Midbrain (tissue), 1 donor: ENCODE measurements around the gene UPF1.
"Not testable (repeated sequence)": the region's sequence is repeated elsewhere in the genome, so short reads cannot be mapped to it uniquely, and the experiment has no call there.

ENCODE experiments used
- DNase-seq: peaks from one replicate; lab custom pipeline; 2025; lab: John Stamatoyannopoulos, UW

UPF1 gene

GRCh38 chr19:18799389-18799970 lies 32.3 kb upstream of the UPF1 start:
- DNase-seq: no peak

DNA sequence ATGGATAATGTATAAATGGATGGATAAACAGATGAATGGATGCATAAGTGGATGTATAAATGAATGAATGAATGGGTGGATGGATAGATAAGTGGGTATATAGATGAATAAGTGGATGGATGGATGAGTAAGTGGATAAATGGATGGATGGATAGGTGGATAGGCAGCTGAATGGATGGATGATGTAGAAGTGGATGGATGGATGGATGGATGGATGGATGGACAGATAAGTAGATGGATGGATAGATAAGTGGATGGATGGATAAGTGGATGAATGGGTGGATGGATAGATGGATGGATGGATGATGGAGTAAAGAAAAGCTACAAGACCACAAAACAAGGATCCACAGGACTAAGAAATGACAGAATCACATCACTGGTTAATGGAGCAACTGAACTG lies 31.7 kb upstream of the UPF1 start:
- no peak for DNase-seq

GRCh38 chr19:18800636-18801035 lies 31.1 kb upstream of the UPF1 start:
- peak; percentile 12 for DNase-seq

DNA sequence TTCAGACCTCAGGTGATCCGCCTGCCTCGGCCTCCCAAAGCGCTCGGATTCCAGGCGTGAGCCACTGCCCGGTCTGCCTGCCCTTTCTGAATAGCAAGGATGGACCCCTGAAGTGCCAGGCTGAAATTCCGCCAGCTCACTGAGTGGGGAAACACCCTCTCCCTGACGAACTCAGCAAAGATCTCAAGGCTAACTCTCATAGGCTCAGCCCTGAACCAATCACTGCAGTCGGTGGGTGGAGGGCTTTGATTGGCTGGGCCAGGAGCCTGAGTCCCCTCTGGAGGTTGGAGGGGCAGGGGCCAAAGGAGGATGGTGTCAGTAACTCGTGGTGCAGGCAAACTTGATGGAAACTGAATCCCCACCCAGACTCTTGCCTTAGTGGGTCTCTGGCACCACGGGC lies 29.4 kb upstream of the UPF1 start:
- DNase-seq: no peak

DNA sequence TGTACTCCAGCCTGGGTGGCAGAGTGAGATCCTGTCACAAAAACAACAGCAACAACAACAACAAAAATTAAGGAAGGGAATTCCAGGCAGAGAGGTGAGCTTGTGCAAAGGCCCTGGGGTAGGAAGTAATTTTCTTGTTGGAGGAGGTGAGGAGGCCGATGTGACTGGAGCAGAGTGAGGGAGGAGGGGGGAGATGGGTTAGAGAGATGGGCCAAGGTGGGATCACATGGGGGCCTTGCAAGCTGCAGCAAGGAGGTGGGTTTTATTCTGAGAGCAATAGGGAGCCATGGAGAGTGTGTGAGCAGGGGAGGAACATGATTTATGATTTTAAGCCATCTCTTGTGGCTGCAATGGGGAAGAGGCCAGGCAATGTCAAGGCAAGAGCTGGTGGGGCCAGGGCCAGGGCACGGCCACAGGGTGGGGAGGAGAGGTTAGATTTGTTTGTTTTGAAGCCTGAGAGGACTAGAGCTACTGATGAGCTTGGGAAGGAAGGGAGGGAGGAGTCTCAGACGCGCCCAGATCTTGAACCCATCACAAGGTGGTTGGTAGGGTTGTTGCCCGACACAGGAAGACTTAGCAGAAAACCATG lies 28.1 kb upstream of the UPF1 start:
- no peak for DNase-seq

- DNase-seq: no peak
These were observed 27.6 kb upstream of the UPF1 start for GRCh38 chr19:18804139-18804601.

DNA sequence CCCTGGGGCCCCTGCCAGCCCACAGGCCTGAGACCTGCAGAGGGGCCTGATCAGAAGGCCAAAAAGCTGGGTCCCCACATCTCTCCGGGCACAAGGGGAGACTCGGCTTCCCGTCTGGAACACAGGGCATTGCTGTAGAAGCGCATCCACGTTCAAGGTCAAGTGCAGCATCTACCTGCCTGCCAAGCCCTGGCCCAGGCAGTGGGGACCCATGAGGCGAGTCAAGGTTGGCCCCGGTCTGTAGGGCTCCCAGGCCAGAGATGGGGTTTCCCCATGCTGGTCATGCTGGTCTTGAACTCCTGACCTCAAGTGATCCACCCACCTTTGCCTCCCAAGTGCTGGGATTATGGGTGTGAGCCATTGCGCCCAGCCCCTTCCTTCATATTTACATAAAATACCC lies 27.1 kb upstream of the UPF1 start:
- no peak for DNase-seq

GRCh38 chr19:18807861-18808331 lies 23.9 kb upstream of the UPF1 start:
- no peak for DNase-seq

GRCh38 chr19:18809149-18809868 lies 22.4 kb upstream of the UPF1 start:
- DNase-seq: peak; percentile 5

- DNase-seq: not testable (repeated sequence)
These were observed 20.1 kb upstream of the UPF1 start for GRCh38 chr19:18811638-18812037.

GRCh38 chr19:18814063-18814462 lies 17.7 kb upstream of the UPF1 start:
- DNase-seq: no peak

- no peak for DNase-seq
These were observed 16.1 kb upstream of the UPF1 start for GRCh38 chr19:18815673-18816072.

DNA sequence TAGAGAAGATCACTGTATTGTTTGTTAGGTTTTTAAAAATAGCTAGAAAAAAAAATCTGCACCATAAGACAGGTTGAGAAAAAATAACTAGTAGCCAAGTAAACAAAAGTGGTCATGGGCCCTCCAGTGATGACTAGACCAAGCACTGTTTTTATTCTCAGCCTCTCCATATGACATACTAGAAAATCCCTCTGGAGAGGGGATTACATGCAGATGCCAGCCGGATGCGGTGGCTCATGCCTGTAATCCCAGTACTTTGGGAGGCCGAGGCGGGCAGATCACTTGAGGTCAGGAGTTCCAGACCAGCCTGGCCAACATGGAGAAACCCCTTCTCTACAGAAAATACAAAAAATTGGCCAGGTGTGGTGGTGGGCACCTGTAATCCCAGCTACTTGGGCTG lies 15.1 kb upstream of the UPF1 start:
- not testable (repeated sequence) for DNase-seq

- DNase-seq: no peak
These were observed 14.2 kb upstream of the UPF1 start for GRCh38 chr19:18817574-18817973.

DNA sequence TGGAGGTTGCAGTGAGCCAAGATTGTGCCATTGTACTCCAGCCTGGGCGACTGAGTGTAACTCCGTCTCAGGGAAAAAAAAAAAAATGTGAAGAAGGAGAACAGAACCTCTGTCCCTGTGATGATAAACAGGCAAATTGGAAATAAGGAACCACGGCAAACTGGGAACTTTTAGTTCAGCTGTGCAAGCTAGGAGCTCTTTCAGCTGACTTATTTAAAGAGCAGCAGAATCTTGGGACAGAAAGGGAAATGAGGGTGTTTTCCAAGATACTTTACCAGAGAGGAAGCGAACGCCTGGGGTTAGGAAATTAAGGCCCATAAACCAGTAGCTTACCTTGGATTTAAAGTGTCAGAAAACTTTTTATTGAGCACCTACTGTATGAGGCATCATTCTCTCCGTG lies 3.0 kb upstream of the UPF1 start:
- DNase-seq: no peak

DNA sequence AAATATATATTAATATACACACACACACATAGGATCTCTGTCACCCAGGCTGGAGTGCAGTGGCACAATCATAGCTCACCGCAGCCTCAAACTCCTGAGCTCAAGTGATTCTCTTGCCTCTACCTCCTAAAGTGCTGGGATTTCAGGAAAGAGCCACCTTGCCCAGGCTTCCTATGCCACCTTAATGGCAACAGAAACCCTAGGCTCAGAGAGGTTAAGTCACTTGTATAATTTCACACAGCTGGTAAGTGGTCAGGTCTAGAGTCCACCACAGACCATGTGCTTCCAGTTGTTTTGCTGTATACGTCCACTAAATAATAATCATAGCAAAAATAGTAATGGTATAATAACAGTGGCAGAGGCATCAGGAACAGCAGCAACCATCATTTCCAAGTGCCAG lies 1.3 kb upstream of the UPF1 start:
- no peak for DNase-seq

DNA sequence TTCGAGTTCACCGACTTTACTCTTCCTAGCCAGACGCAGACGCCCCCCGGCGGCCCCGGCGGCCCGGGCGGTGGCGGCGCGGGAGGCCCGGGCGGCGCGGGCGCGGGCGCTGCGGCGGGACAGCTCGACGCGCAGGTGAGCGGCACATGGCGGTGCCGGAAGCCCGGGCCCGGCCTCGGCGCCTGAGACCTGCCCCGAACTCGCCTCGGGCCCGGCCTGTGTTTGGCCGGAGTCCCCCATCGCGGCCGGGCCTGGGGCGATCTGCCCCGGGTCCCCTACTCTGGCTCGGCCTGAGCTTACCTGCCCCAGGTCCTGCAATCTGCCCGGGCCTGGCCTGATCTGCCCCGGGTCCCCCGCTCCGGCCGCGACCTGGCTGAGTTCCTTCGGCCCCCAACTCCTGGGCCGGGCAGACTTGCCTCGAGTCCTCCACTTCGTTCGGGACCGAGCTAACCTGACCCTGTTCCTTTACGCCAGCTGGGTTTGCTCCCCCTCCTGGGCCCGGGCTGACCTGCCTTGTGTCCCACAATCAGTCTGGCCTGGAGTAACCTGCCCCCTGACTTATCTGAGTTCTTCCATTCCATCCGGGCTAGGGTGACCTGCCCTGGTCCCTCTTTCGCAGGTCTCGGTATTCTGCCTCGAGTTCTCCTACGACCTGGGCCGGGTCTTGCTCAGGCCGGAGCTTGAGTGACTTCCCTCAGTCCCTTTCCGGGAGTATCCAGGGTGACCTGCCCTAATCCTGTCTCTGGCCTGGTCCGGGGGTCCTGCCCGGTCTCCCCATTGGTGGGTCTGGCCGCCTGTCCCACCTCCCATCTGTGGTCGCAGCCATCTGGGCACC lies 764 bp downstream of the UPF1 start:
- DNase-seq: no peak

GRCh38 chr19:18833141-18833476 lies 1.4 kb downstream of the UPF1 start:
- DNase-seq: no peak

GRCh38 chr19:18833849-18834643 lies 2.3 kb downstream of the UPF1 start:
- DNase-seq: no peak

DNA sequence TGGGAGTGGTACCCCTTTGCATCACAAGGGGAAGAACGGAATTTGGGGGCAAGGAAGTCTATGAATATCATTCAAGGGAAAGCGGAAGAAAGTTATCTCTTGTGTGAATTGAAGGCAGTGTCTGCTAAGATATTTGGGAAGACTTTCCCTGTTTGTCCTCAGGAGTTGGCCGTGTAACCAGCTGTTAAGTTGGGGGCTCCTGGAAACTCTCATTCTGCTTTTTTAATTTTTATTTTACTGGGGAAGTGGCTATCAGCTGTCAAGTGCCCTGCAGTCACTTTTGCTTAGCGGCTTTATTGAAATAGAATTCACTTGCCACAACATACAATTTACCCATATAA lies 2.9 kb downstream of the UPF1 start:
- no peak for DNase-seq

GRCh38 chr19:18839465-18840287 lies 7.9 kb downstream of the UPF1 start:
- DNase-seq: no peak
